PC-3 (cell line): ENCODE measurements around the gene RREB1. TPM values are rescaled to one million over a fixed set of nuclear protein-coding genes. Genes with fewer than 3 reads are reported as not detected.

ENCODE experiments used
- ATAC-seq: fragments of 200-7000 bp; cut with Tn5 transposase; 2 replicates; pipeline ENCODE4 v1.9.1; 2020; ENCODE audit warnings: mild to moderate bottlenecking, moderate library complexity
- BruUV-seq: library from RNA; stranded (reverse); fragments of 400-500 nt; replicated peaks from 2 replicates; lab custom pipeline; 2021; lab: Mats Ljungman, UMichigan
- CTCF ChIA-PET: fragments of 300-600 bp; sonication (Branson Sonifier 250); formaldehyde crosslinking; loops from one replicate; lab custom pipeline; 2022; ENCODE audit warnings: antibody characterized with exemption; lab: Charles Lee
- POLR2A ChIA-PET: fragments of 300-600 bp; sonication (Branson Sonifier 250); formaldehyde crosslinking; loops from one replicate; lab custom pipeline; 2022; ENCODE audit warnings: antibody characterized with exemption; ENCODE audit not compliant: unreplicated experiment; lab: Charles Lee
- DNase-seq: peaks from one replicate; pipeline ENCODE4 v3.0.0-alpha.2; 2015
- H2AFZ ChIP-seq: fragments of 300-600 bp; sonication (generic); 2 replicates; pipeline ENCODE4 v1.6.0; 2016; ENCODE audit warnings: antibody characterized with exemption, low read length
- H3F3A ChIP-seq: fragments of 300-600 bp; sonication (generic); one replicate; pipeline ENCODE4 v1.6.0; 2017; ENCODE audit warnings: antibody characterized with exemption, low read length, control low read depth, mild to moderate bottlenecking; ENCODE audit not compliant: unreplicated experiment
- H3K27ac ChIP-seq: fragments of 300-600 bp; sonication (generic); 2 replicates; pipeline ENCODE4 v1.5.1; 2016; ENCODE audit warnings: mild to moderate bottlenecking, low read length
- H3K27me3 ChIP-seq: fragments of 300-600 bp; sonication (generic); 2 replicates; pipeline ENCODE4 v1.6.1; 2016; ENCODE audit warnings: low read length, mixed read lengths
- H3K36me3 ChIP-seq: fragments of 300-600 bp; sonication (generic); 2 replicates; pipeline ENCODE4 v1.6.1; 2016; ENCODE audit warnings: low read depth, mixed run types, low read length, mixed read lengths
- H3K4me1 ChIP-seq: fragments of 300-600 bp; sonication (generic); 2 replicates; pipeline ENCODE4 v1.5.1; 2016; ENCODE audit warnings: low read length; ENCODE audit not compliant: insufficient read depth
- H3K4me2 ChIP-seq: fragments of 300-600 bp; sonication (generic); 2 replicates; pipeline ENCODE4 v1.6.0; 2016; ENCODE audit warnings: low read length
- H3K4me3 ChIP-seq: fragments of 300-600 bp; sonication (generic); 2 replicates; pipeline ENCODE4 v1.5.1; 2016; ENCODE audit warnings: mild to moderate bottlenecking, low read length, mixed read lengths
- H3K79me2 ChIP-seq: fragments of 300-600 bp; sonication (generic); 2 replicates; pipeline ENCODE4 v1.6.1; 2017; ENCODE audit warnings: low read length, mixed read lengths
- H3K9ac ChIP-seq: fragments of 300-600 bp; sonication (generic); 2 replicates; pipeline ENCODE4 v1.6.0; 2016; ENCODE audit warnings: mild to moderate bottlenecking, low read length
- H3K9me2 ChIP-seq: fragments of 300-600 bp; sonication (generic); replicated peaks from 2 replicates; pipeline ENCODE4 v1.6.1; 2016; ENCODE audit warnings: mixed run types, low read length, mixed read lengths
- H3K9me3 ChIP-seq: fragments of 300-600 bp; sonication (generic); 2 replicates; pipeline ENCODE4 v1.6.1; 2016; ENCODE audit warnings: low read length, mixed read lengths
- H4K20me1 ChIP-seq: fragments of 300-600 bp; sonication (generic); 2 replicates; pipeline ENCODE4 v1.6.1; 2016; ENCODE audit warnings: low read length, mixed read lengths
- CTCF ChIP-seq: fragments of 300-600 bp; sonication (generic); conservative IDR thresholded peaks from 2 replicates; pipeline ENCODE4 v1.5.1; 2017; ENCODE audit warnings: antibody characterized with exemption, low read depth, mild to moderate bottlenecking, low read length
- EZH2 ChIP-seq: fragments of 300-600 bp; sonication (generic); IDR thresholded peaks from one replicate; pipeline ENCODE4 v1.6.1; 2017; ENCODE audit warnings: antibody characterized with exemption, mild to moderate bottlenecking, low read length; ENCODE audit not compliant: unreplicated experiment
- EZH2phosphoT487 ChIP-seq: fragments of 300-600 bp; sonication (generic); IDR thresholded peaks from 2 replicates; pipeline ENCODE4 v1.6.1; 2018; ENCODE audit warnings: mild to moderate bottlenecking, antibody characterized with exemption, low read length, borderline replicate concordance
- intact Hi-C: fragments of 100-400 bp; cut with micrococcal nuclease; formaldehyde crosslinking; loops from 2 replicates; pipeline ENCODE4 v1.9.0; 2023
- total RNA-seq: library from RNA; depleted of rRNA; stranded (reverse); fragments of >200 nt; gene quantifications from 2 replicates; pipeline ENCODE4 v1.2.3, GENCODE V29; 2014

Gene RREB1
- total RNA-seq, 1 experiment from 2014 or later = 26.0 TPM

DNA sequence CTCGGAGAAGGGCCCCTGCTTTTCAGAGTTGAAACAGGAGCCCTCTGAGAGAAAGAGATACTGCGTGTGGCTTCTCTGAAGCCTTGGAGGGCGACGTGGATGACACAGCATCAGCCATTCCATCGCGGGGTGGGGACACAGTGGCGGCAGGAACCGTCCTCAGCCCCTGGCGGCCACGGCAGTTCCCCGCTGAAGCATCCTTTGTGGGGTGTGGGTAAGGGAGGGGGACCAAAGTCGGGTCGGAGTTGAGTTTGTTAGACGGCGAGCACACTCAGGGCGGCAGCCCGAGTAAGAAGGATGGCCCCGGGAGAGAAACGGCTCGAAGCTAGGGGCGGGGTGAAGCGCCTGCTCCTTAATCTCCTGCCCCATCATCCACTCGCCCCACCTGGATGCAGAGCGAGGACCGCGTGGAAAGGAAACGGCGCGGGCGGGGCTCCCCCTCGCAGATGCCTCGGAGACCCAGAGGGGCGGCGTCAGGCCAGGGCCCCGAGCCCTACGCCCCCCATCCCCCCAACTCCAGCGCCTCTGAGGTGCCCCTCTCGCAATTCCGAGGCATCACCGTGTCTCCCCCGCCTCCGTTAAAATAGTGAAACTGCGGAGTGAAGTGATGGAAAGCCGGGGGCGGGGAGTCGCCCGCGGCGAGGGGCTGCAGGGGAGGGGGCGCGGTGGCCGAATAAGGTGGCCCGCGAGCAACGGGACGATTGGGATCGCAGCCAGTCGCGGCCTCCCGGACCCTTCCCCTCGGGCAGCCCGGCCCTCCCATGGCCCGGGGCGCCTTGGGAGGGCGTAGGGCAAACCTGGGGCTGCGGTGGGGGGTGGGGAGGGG is 796 bp upstream of the RREB1 start:
- POLR2A ChIA-PET = interaction anchor here (0.7 to 1.0 kb wide), 2 partner anchors 49 to 56 kb away, joined by 3 to 6 read pairs; no protein-coding TSS in a partner anchor
- peak overlapping the region; percentile 87 for H3K4me2 ChIP-seq
- H3K4me1 ChIP-seq = peaks cover 23% of the 10 kb centered on the region
- no peaks in the 10 kb centered on the region for H3K9me2 ChIP-seq
- H4K20me1 ChIP-seq = peaks cover 17% of the 10 kb centered on the region
- H3K9me3 ChIP-seq = no peaks in the 10 kb centered on the region
- no peaks in the 10 kb centered on the region for H3K27me3 ChIP-seq
- CTCF ChIA-PET = interaction anchor here (1.0 kb wide), 1 partner anchor 48 kb away, joined by 3 read pairs; no protein-coding TSS in a partner anchor
- peak; percentile 21 for DNase-seq
- no peaks in the 10 kb centered on the region for H3K36me3 ChIP-seq
- peak overlapping the region; percentile 97 for H3K9ac ChIP-seq
- peak overlapping the region; percentile 86 for H3K27ac ChIP-seq
- peak; percentile 23 for ATAC-seq
- H3K79me2 ChIP-seq = peaks cover 43% of the 10 kb centered on the region
- TF ChIP-seq EZH2 = no peak
- no peak for TF ChIP-seq EZH2phosphoT487
- TF ChIP-seq CTCF = no peak
- peak overlapping the region; percentile 82 for H2AFZ ChIP-seq
- intact Hi-C loops = loop anchor here (5.0 kb wide), 3 partner anchors 35 to 430 kb away; no protein-coding TSS in a partner anchor
- BruUV-seq = TSS peak; percentile 37
- H3K4me3 ChIP-seq = peak overlapping the region; percentile 97
- H3F3A ChIP-seq = no peaks in the 10 kb centered on the region

DNA sequence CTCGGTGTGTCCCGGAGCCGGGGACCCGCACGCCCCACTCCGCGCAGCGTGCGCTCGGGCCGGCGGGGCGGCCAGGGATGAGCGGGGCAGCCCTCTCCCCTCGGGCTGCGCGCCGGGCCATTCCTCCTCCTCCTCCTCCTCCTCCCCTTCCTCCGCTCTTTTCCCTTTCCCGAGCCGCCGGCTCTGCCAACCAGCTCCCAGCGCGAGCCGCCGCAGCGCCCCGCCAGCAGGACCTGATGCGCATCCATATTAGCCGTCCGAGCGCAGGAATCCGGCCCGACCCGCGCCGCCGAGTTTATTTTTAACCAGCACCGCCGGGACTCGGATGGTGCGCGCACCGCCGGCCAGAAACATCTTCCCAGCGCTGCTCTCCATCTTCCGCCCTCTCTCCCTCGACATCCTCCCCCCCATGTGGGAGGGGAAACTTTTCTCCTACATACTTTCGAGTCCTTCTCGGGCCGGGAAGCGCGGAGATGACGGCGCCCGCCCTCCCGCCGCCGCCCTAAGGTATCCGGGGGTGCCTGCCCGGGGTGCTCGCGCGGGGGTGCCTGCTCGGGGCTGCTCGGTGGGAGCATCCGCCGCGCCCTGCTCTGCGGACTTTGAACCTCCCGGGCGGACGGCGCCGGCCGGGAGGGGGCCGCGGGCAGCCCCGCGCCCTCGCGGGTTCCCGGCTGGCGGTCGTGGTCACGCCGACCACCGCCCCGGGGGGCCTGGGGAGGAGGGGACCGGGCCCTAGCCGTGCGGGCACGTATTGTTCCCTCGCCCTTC is 619 bp downstream of the RREB1 start:
- Histone ChIP-seq H3K36me3 (no peaks in the 10 kb centered on the region; the same call in 1 of the 2 replicates), H3K79me2 (peaks cover 57% of the 10 kb centered on the region), H3K27ac (peak overlapping the region; percentile 86), H3F3A (no peaks in the 10 kb centered on the region), H3K27me3 (no peaks in the 10 kb centered on the region), H3K4me3 (peak overlapping the region; percentile 97), H3K4me1 (peaks cover 36% of the 10 kb centered on the region), H3K9me3 (no peaks in the 10 kb centered on the region), H2AFZ (peak overlapping the region; percentile 82), H3K4me2 (peak overlapping the region; percentile 87), H3K9ac (peak overlapping the region; percentile 97), H3K9me2 (no peaks in the 10 kb centered on the region), H4K20me1 (peaks cover 27% of the 10 kb centered on the region)
- BruUV-seq = no TSS peak
- TF ChIP-seq EZH2 = no peak
- no peak for TF ChIP-seq EZH2phosphoT487
- no peak for TF ChIP-seq CTCF
- ATAC-seq (peak; percentile 6), DNase-seq (peak; percentile 49)
- ChIA-PET CTCF (no interaction called here), POLR2A (interaction anchor here (0.6 to 1.0 kb wide), 5 partner anchors 38 to 403 kb away, joined by 3 to 6 read pairs (median 4); no protein-coding TSS in a partner anchor)
- intact Hi-C loops = loop anchor here (2.0 to 5.0 kb wide), 6 partner anchors 34 to 431 kb away; no protein-coding TSS in a partner anchor
